Liver (tissue), 9 donors: Measurements from ENCODE around the gene LSAMP. TPM values are rescaled to one million over a fixed set of nuclear protein-coding genes. Genes with fewer than 3 reads are reported as not detected.

ENCODE experiments used
- DNase-seq: peaks from one replicate; pipeline ENCODE4 v3.0.0-alpha.2; 2017; ENCODE audit warnings: low spot score
- H3K27ac ChIP-seq, 2 donors: one replicate each; pipeline ENCODE4 v1.7.0; 2013; ENCODE audit warnings: inconsistent platforms in 2 of 2, low read length in 2 of 2, control low read depth in 1 of 2, low read depth in 1 of 2, mild to moderate bottlenecking in 1 of 2
- H3K27me3 ChIP-seq, 4 donors: one replicate each; pipeline versions ENCODE4 v1.6.1 to v1.7.0; 2013; ENCODE audit warnings: low read length in 3 of 4, inconsistent platforms in 1 of 4, mild to moderate bottlenecking in 1 of 4, moderate library complexity in 1 of 4; ENCODE audit not compliant: control insufficient read depth in 4 of 4, insufficient read depth in 4 of 4
- H3K36me3 ChIP-seq, 4 donors: one replicate each; pipeline versions ENCODE4 v1.6.1 to v1.7.0; 2013; ENCODE audit warnings: low read length in 3 of 4, mild to moderate bottlenecking in 3 of 4, low read depth in 1 of 4, moderate library complexity in 1 of 4; ENCODE audit not compliant: control insufficient read depth in 4 of 4, insufficient read depth in 3 of 4
- H3K4me1 ChIP-seq, 4 donors: one replicate each; pipeline versions ENCODE4 v1.6.1 to v1.7.0; 2013; ENCODE audit warnings: low read length in 3 of 4, mild to moderate bottlenecking in 3 of 4, moderate library complexity in 1 of 4; ENCODE audit not compliant: control insufficient read depth in 4 of 4, insufficient read depth in 4 of 4
- H3K4me3 ChIP-seq, 3 donors: one replicate each; pipeline versions ENCODE4 v1.6.1 to v1.7.0; 2013; ENCODE audit warnings: low read length in 3 of 3, control low read depth in 1 of 3, low read depth in 1 of 3, mild to moderate bottlenecking in 1 of 3
- H3K9ac ChIP-seq, 2 donors: one replicate each; pipeline ENCODE4 v1.7.0; 2013; ENCODE audit warnings: low read length in 2 of 2, mild to moderate bottlenecking in 2 of 2, moderate library complexity in 2 of 2, control low read depth in 1 of 2, low read depth in 1 of 2
- H3K9me3 ChIP-seq, 4 donors: one replicate each; pipeline versions ENCODE4 v1.6.1 to v1.7.0; 2013; ENCODE audit warnings: low read length in 3 of 4; ENCODE audit not compliant: control insufficient read depth in 4 of 4
- EGR1 ChIP-seq, 2 donors: IDR thresholded peaks; 2 replicates each; pipeline ENCODE4 v1.6.1; 2016 to 2018; ENCODE audit warnings: antibody characterized with exemption in 2 of 2, low read depth in 2 of 2
- FOXA2 ChIP-seq: IDR thresholded peaks from 2 replicates; pipeline ENCODE4 v1.6.1; 2016; ENCODE audit warnings: antibody characterized with exemption
- GABPA ChIP-seq, 2 donors: IDR thresholded peaks in 1 of 2; conservative IDR thresholded peaks in 1 of 2; 2 replicates each; pipeline ENCODE4 v1.6.1; 2016; ENCODE audit warnings: antibody characterized with exemption in 2 of 2, mild to moderate bottlenecking in 1 of 2, moderate library complexity in 1 of 2
- HNF4A ChIP-seq, 2 donors: conservative IDR thresholded peaks; 2 replicates each; pipeline ENCODE4 v1.6.1; 2016; ENCODE audit warnings: antibody characterized with exemption in 2 of 2, mild to moderate bottlenecking in 2 of 2
- HNF4G ChIP-seq: IDR thresholded peaks from 2 replicates; pipeline ENCODE4 v1.6.1; 2016; ENCODE audit warnings: antibody characterized with exemption
- JUND ChIP-seq, 2 donors: IDR thresholded peaks; 2 replicates each; pipeline ENCODE4 v1.6.1; 2016; ENCODE audit warnings: antibody characterized with exemption in 2 of 2
- NR2F2 ChIP-seq: IDR thresholded peaks from 2 replicates; pipeline ENCODE4 v1.6.1; 2016; ENCODE audit warnings: antibody characterized with exemption
- RAD21 ChIP-seq, 2 donors: IDR thresholded peaks; 2 replicates each; pipeline ENCODE4 v1.6.1; 2016; ENCODE audit warnings: antibody characterized with exemption in 2 of 2, mild to moderate bottlenecking in 2 of 2
- RXRA ChIP-seq, 2 donors: IDR thresholded peaks; 2 replicates each; pipeline ENCODE4 v1.6.1; 2017 to 2018; ENCODE audit warnings: antibody characterized with exemption in 2 of 2, mild to moderate bottlenecking in 1 of 2
- SP1 ChIP-seq: IDR thresholded peaks from 2 replicates; pipeline ENCODE4 v1.6.1; 2018; ENCODE audit warnings: antibody characterized with exemption, mild to moderate bottlenecking
- TAF1 ChIP-seq: conservative IDR thresholded peaks from 2 replicates; pipeline ENCODE4 v1.6.1; 2016; ENCODE audit warnings: antibody characterized with exemption, mild to moderate bottlenecking
- YY1 ChIP-seq: IDR thresholded peaks from 2 replicates; pipeline ENCODE4 v1.6.1; 2016; ENCODE audit warnings: antibody characterized with exemption, mild to moderate bottlenecking
- whole genome bisulfite sequencing: extraction: QIAGEN DNeasy Blood & Tissue Kit; methylation state at CpG from one replicate; pipeline ENCODE4 v1.1.7; 2013; 5-methylcytosine and 5-hydroxymethylcytosine counted together
- polyA plus RNA-seq, 2 donors: library from polyadenylated mRNA; stranded (reverse) in 1 of 2; unstranded in 1 of 2; fragments of 200-250 nt in 1 of 2; fragments of >200 nt in 1 of 2; fragmentation: Nextera tagmentation in 1 of 2; extraction: Ambion mirVana in 1 of 2; gene quantifications; one replicate each; pipeline versions ENCODE4 v1.2.1 to v1.2.3, GENCODE V29; 2013 to 2015
- total RNA-seq, 2 donors: library from RNA; depleted of rRNA; stranded (reverse); fragments of >200 nt; gene quantifications; one replicate each; pipeline ENCODE4 v1.2.3, GENCODE V29; 2014
- TF ChIP-seq, protein P1 (sequence below): fragments of 150-350 bp; IDR thresholded peaks from 2 replicates; pipeline ENCODE4 v1.5.1; 2017; ENCODE audit warnings: improper control_type of control experiment, low read depth, low read length; ENCODE audit not compliant: missing input control
- TF ChIP-seq, protein P2 (sequence below): IDR thresholded peaks from 2 replicates; pipeline ENCODE4 v1.6.1; 2016; ENCODE audit warnings: antibody characterized with exemption
- TF ChIP-seq, protein P3 (sequence below): IDR thresholded peaks from 2 replicates; pipeline ENCODE4 v1.6.1; 2016; ENCODE audit warnings: antibody characterized with exemption, mild to moderate bottlenecking
- TF ChIP-seq, protein P4 (sequence below): IDR thresholded peaks from 2 replicates; pipeline ENCODE4 v1.6.1; 2016; ENCODE audit warnings: antibody characterized with exemption
- TF ChIP-seq, protein P5 (sequence below): IDR thresholded peaks from 2 replicates; pipeline ENCODE4 v1.6.1; 2016; ENCODE audit warnings: antibody characterized with exemption
- donor health status: healthy.
- donor health status: healthy.
- donor health status: healthy.
- donor health status: healthy.
- donor health status: healthy.

The LSAMP gene
- total and polyA plus RNA-seq, 4 donors = 0.01 to 0.17 (median 0.06) TPM

DNA sequence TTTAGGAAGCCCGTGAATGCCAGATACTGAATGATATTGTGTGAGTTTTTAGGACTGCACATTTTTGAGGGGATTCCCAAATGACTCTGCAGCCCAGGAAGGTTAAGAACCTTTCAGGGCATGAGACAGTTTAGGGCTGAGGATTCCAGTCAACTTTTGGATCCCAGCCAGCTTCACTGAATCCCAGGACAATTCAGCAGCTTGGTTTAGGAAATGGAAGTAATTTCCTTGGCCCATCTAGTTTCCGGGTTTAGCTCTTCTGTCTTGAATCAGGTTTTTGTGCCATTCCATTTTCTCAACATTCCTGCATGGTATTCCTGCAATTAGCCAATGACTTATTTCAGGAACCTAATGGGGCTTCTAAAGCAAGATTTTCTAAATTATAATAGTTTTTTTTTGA, 253.9 kb downstream of the LSAMP start:
- H3K36me3 ChIP-seq = no peaks in the 10 kb centered on the region
- peaks cover 0 to 3% (median 0%) of the 10 kb centered on the region in 4 donors for H3K9me3 ChIP-seq
- no peak overlapping the region for H3K9ac ChIP-seq
- no peaks in the 10 kb centered on the region for H3K27me3 ChIP-seq
- H3K4me1 ChIP-seq = no peaks in the 10 kb centered on the region
- no peak overlapping the region for H3K4me3 ChIP-seq
- no peak for DNase-seq
- WGBS = 66% methylated on average over 2 of the region's 2 CpGs
- H3K27ac ChIP-seq = no peak overlapping the region
- no peak for TF ChIP-seq FOXA2
- TF ChIP-seq EGR1 (IDR thresholded peaks at IDR 0.05; ENCODE audit: low read depth in 2 of 2) = no peak
- TF ChIP-seq, protein P1, sequence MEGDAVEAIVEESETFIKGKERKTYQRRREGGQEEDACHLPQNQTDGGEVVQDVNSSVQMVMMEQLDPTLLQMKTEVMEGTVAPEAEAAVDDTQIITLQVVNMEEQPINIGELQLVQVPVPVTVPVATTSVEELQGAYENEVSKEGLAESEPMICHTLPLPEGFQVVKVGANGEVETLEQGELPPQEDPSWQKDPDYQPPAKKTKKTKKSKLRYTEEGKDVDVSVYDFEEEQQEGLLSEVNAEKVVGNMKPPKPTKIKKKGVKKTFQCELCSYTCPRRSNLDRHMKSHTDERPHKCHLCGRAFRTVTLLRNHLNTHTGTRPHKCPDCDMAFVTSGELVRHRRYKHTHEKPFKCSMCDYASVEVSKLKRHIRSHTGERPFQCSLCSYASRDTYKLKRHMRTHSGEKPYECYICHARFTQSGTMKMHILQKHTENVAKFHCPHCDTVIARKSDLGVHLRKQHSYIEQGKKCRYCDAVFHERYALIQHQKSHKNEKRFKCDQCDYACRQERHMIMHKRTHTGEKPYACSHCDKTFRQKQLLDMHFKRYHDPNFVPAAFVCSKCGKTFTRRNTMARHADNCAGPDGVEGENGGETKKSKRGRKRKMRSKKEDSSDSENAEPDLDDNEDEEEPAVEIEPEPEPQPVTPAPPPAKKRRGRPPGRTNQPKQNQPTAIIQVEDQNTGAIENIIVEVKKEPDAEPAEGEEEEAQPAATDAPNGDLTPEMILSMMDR = no peak
- no peak for TF ChIP-seq HNF4A (conservative IDR thresholded peaks at IDR 0.05)
- no peak for TF ChIP-seq SP1
- no peak for TF ChIP-seq YY1
- no peak for TF ChIP-seq RXRA (IDR thresholded peaks at IDR 0.05)
- no peak for TF ChIP-seq RAD21 (IDR thresholded peaks at IDR 0.05)
- TF ChIP-seq NR2F2 = no peak
- no peak for TF ChIP-seq TAF1

DNA sequence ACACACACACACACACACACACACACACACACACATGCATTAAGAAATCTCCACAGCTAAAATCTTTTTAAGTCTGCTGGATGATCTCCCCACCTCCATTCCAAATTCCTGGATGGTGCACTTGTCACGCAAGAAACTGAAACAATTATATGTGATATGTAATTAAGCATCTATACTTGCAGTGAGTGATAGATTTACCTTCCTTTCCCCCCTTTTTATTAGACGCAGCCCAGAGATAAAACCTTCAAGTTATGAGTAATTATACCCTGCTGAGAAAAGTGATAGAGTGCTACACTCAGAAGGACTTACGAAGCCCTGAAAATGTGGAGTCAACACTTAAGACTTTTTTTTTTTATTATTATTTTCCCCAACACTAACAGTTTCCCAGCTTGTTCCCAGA, 255.2 kb downstream of the LSAMP start:
- WGBS = 69% methylated on average over 3 of the region's 3 CpGs
- no peaks in the 10 kb centered on the region for H3K36me3 ChIP-seq

More for the DNA sequence above, 255.2 kb downstream of the LSAMP start:
- DNase-seq = no peak
- H3K9me3 ChIP-seq = peaks cover 0 to 3% (median 0%) of the 10 kb centered on the region in 4 donors
- peaks cover 0 to 2% (median 0%) of the 10 kb centered on the region in 4 donors for H3K27me3 ChIP-seq
- H3K4me1 ChIP-seq = no peaks in the 10 kb centered on the region
- no peak overlapping the region for H3K9ac ChIP-seq
- no peak overlapping the region for H3K27ac ChIP-seq
- TF ChIP-seq, protein P2, sequence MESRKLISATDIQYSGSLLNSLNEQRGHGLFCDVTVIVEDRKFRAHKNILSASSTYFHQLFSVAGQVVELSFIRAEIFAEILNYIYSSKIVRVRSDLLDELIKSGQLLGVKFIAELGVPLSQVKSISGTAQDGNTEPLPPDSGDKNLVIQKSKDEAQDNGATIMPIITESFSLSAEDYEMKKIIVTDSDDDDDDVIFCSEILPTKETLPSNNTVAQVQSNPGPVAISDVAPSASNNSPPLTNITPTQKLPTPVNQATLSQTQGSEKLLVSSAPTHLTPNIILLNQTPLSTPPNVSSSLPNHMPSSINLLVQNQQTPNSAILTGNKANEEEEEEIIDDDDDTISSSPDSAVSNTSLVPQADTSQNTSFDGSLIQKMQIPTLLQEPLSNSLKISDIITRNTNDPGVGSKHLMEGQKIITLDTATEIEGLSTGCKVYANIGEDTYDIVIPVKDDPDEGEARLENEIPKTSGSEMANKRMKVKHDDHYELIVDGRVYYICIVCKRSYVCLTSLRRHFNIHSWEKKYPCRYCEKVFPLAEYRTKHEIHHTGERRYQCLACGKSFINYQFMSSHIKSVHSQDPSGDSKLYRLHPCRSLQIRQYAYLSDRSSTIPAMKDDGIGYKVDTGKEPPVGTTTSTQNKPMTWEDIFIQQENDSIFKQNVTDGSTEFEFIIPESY = no peak
- TF ChIP-seq GABPA (IDR thresholded peaks at IDR 0.05 in 1 of 2, conservative IDR thresholded peaks at IDR 0.05 in 1 of 2) = no peak
- TF ChIP-seq NR2F2 = no peak
- TF ChIP-seq RXRA (IDR thresholded peaks at IDR 0.05) = no peak
- TF ChIP-seq, protein P3, sequence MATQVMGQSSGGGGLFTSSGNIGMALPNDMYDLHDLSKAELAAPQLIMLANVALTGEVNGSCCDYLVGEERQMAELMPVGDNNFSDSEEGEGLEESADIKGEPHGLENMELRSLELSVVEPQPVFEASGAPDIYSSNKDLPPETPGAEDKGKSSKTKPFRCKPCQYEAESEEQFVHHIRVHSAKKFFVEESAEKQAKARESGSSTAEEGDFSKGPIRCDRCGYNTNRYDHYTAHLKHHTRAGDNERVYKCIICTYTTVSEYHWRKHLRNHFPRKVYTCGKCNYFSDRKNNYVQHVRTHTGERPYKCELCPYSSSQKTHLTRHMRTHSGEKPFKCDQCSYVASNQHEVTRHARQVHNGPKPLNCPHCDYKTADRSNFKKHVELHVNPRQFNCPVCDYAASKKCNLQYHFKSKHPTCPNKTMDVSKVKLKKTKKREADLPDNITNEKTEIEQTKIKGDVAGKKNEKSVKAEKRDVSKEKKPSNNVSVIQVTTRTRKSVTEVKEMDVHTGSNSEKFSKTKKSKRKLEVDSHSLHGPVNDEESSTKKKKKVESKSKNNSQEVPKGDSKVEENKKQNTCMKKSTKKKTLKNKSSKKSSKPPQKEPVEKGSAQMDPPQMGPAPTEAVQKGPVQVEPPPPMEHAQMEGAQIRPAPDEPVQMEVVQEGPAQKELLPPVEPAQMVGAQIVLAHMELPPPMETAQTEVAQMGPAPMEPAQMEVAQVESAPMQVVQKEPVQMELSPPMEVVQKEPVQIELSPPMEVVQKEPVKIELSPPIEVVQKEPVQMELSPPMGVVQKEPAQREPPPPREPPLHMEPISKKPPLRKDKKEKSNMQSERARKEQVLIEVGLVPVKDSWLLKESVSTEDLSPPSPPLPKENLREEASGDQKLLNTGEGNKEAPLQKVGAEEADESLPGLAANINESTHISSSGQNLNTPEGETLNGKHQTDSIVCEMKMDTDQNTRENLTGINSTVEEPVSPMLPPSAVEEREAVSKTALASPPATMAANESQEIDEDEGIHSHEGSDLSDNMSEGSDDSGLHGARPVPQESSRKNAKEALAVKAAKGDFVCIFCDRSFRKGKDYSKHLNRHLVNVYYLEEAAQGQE = no peak
- TF ChIP-seq SP1 = no peak
- no peak for TF ChIP-seq RAD21 (IDR thresholded peaks at IDR 0.05)
- TF ChIP-seq TAF1 = no peak
- no peak for TF ChIP-seq FOXA2
- TF ChIP-seq YY1 = no peak
- TF ChIP-seq, protein P4, sequence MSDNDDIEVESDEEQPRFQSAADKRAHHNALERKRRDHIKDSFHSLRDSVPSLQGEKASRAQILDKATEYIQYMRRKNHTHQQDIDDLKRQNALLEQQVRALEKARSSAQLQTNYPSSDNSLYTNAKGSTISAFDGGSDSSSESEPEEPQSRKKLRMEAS = no peak
- TF ChIP-seq EGR1 (IDR thresholded peaks at IDR 0.05; ENCODE audit: low read depth in 2 of 2) = no peak
- TF ChIP-seq JUND (IDR thresholded peaks at IDR 0.05) = no peak
- TF ChIP-seq, protein P5, sequence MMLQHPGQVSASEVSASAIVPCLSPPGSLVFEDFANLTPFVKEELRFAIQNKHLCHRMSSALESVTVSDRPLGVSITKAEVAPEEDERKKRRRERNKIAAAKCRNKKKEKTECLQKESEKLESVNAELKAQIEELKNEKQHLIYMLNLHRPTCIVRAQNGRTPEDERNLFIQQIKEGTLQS = no peak
- TF ChIP-seq HNF4G = no peak
- H3K4me3 ChIP-seq = no peak overlapping the region
